PC-3 (cell line): Measurements from ENCODE around the gene RAB11FIP4. TPM values are rescaled to one million over a fixed set of nuclear protein-coding genes. Genes with fewer than 3 reads are reported as not detected.

ENCODE experiments used
- ATAC-seq: fragments of 200-7000 bp; cut with Tn5 transposase; 2 replicates; pipeline ENCODE4 v1.9.1; 2020; ENCODE audit warnings: mild to moderate bottlenecking, moderate library complexity
- BruUV-seq: library from RNA; stranded (reverse); fragments of 400-500 nt; replicated peaks from 2 replicates; lab custom pipeline; 2021; lab: Mats Ljungman, UMichigan
- CTCF ChIA-PET: fragments of 300-600 bp; sonication (Branson Sonifier 250); formaldehyde crosslinking; loops from one replicate; lab custom pipeline; 2022; ENCODE audit warnings: antibody characterized with exemption; lab: Charles Lee
- POLR2A ChIA-PET: fragments of 300-600 bp; sonication (Branson Sonifier 250); formaldehyde crosslinking; loops from one replicate; lab custom pipeline; 2022; ENCODE audit warnings: antibody characterized with exemption; ENCODE audit not compliant: unreplicated experiment; lab: Charles Lee
- DNase-seq: peaks from one replicate; pipeline ENCODE4 v3.0.0-alpha.2; 2015
- H2AFZ ChIP-seq: fragments of 300-600 bp; sonication (generic); 2 replicates; pipeline ENCODE4 v1.6.0; 2016; ENCODE audit warnings: antibody characterized with exemption, low read length
- H3F3A ChIP-seq: fragments of 300-600 bp; sonication (generic); one replicate; pipeline ENCODE4 v1.6.0; 2017; ENCODE audit warnings: antibody characterized with exemption, low read length, control low read depth, mild to moderate bottlenecking; ENCODE audit not compliant: unreplicated experiment
- H3K27ac ChIP-seq: fragments of 300-600 bp; sonication (generic); 2 replicates; pipeline ENCODE4 v1.5.1; 2016; ENCODE audit warnings: mild to moderate bottlenecking, low read length
- H3K27me3 ChIP-seq: fragments of 300-600 bp; sonication (generic); 2 replicates; pipeline ENCODE4 v1.6.1; 2016; ENCODE audit warnings: low read length, mixed read lengths
- H3K36me3 ChIP-seq: fragments of 300-600 bp; sonication (generic); 2 replicates; pipeline ENCODE4 v1.6.1; 2016; ENCODE audit warnings: low read depth, mixed run types, low read length, mixed read lengths
- H3K4me1 ChIP-seq: fragments of 300-600 bp; sonication (generic); 2 replicates; pipeline ENCODE4 v1.5.1; 2016; ENCODE audit warnings: low read length; ENCODE audit not compliant: insufficient read depth
- H3K4me2 ChIP-seq: fragments of 300-600 bp; sonication (generic); 2 replicates; pipeline ENCODE4 v1.6.0; 2016; ENCODE audit warnings: low read length
- H3K4me3 ChIP-seq: fragments of 300-600 bp; sonication (generic); 2 replicates; pipeline ENCODE4 v1.5.1; 2016; ENCODE audit warnings: mild to moderate bottlenecking, low read length, mixed read lengths
- H3K79me2 ChIP-seq: fragments of 300-600 bp; sonication (generic); 2 replicates; pipeline ENCODE4 v1.6.1; 2017; ENCODE audit warnings: low read length, mixed read lengths
- H3K9ac ChIP-seq: fragments of 300-600 bp; sonication (generic); 2 replicates; pipeline ENCODE4 v1.6.0; 2016; ENCODE audit warnings: mild to moderate bottlenecking, low read length
- H3K9me2 ChIP-seq: fragments of 300-600 bp; sonication (generic); replicated peaks from 2 replicates; pipeline ENCODE4 v1.6.1; 2016; ENCODE audit warnings: mixed run types, low read length, mixed read lengths
- H3K9me3 ChIP-seq: fragments of 300-600 bp; sonication (generic); 2 replicates; pipeline ENCODE4 v1.6.1; 2016; ENCODE audit warnings: low read length, mixed read lengths
- H4K20me1 ChIP-seq: fragments of 300-600 bp; sonication (generic); 2 replicates; pipeline ENCODE4 v1.6.1; 2016; ENCODE audit warnings: low read length, mixed read lengths
- CTCF ChIP-seq: fragments of 300-600 bp; sonication (generic); conservative IDR thresholded peaks from 2 replicates; pipeline ENCODE4 v1.5.1; 2017; ENCODE audit warnings: antibody characterized with exemption, low read depth, mild to moderate bottlenecking, low read length
- EZH2 ChIP-seq: fragments of 300-600 bp; sonication (generic); IDR thresholded peaks from one replicate; pipeline ENCODE4 v1.6.1; 2017; ENCODE audit warnings: antibody characterized with exemption, mild to moderate bottlenecking, low read length; ENCODE audit not compliant: unreplicated experiment
- EZH2phosphoT487 ChIP-seq: fragments of 300-600 bp; sonication (generic); IDR thresholded peaks from 2 replicates; pipeline ENCODE4 v1.6.1; 2018; ENCODE audit warnings: mild to moderate bottlenecking, antibody characterized with exemption, low read length, borderline replicate concordance
- intact Hi-C: fragments of 100-400 bp; cut with micrococcal nuclease; formaldehyde crosslinking; loops from 2 replicates; pipeline ENCODE4 v1.9.0; 2023
- total RNA-seq: library from RNA; depleted of rRNA; stranded (reverse); fragments of >200 nt; gene quantifications from 2 replicates; pipeline ENCODE4 v1.2.3, GENCODE V29; 2014

The RAB11FIP4 gene
- total RNA-seq, 1 experiment from 2014 or later, result 4.2 TPM

GRCh38 chr17:31494259-31495021 is 103.0 kb downstream of the RAB11FIP4 start:
- no peak overlapping the region for H3K9ac ChIP-seq

GRCh38 chr17:31495022-31495885 is 103.8 kb downstream of the RAB11FIP4 start:
- Histone ChIP-seq H3K4me2 (no peak overlapping the region), H2AFZ (no peak overlapping the region), H3K9me3 (no peaks in the 10 kb centered on the region), H3K4me1 (peaks cover 8% of the 10 kb centered on the region), H3K27me3 (no peaks in the 10 kb centered on the region), H3K9ac (no peak overlapping the region), H3K79me2 (no peaks in the 10 kb centered on the region), H3K4me3 (no peak overlapping the region), H3K27ac (no peak overlapping the region), H3K36me3 (no peaks in the 10 kb centered on the region), H3F3A (no peaks in the 10 kb centered on the region), H4K20me1 (no peaks in the 10 kb centered on the region), H3K9me2 (no peaks in the 10 kb centered on the region)
- intact Hi-C loops, result no loop called here
- POLR2A ChIA-PET, result no interaction called here
- CTCF ChIA-PET, result no interaction called here
- BruUV-seq, result no TSS peak
- ATAC-seq, result peak; percentile 29; the same call in 1 of the 2 replicates
- TF ChIP-seq EZH2 (no peak), EZH2phosphoT487 (no peak), CTCF (no peak)
- peak; percentile 46 for DNase-seq

More at GRCh38 chr17:31494259-31495021, 103.0 kb downstream of the RAB11FIP4 start:
- no peak for TF ChIP-seq CTCF
- TF ChIP-seq EZH2phosphoT487, result no peak
- no peak for TF ChIP-seq EZH2
- ATAC-seq (no peak), DNase-seq (no peak)
- H4K20me1 ChIP-seq, result no peaks in the 10 kb centered on the region
- intact Hi-C loops, result no loop called here
- ChIA-PET POLR2A (no interaction called here), CTCF (no interaction called here)
- H3K9me3 ChIP-seq, result no peaks in the 10 kb centered on the region
- H3K4me2 ChIP-seq, result no peak overlapping the region
- H3K27ac ChIP-seq, result no peak overlapping the region
- no peaks in the 10 kb centered on the region for H3K36me3 ChIP-seq
- H3K27me3 ChIP-seq, result no peaks in the 10 kb centered on the region
- no peak overlapping the region for H2AFZ ChIP-seq
- no peaks in the 10 kb centered on the region for H3K9me2 ChIP-seq
- BruUV-seq, result no TSS peak
- peaks cover 2% of the 10 kb centered on the region; the same call in 1 of the 2 replicates for H3K4me1 ChIP-seq
- no peaks in the 10 kb centered on the region for H3K79me2 ChIP-seq
- H3F3A ChIP-seq, result no peaks in the 10 kb centered on the region
- H3K4me3 ChIP-seq, result no peak overlapping the region
